HCT116 (cell line): Measurements from ENCODE around the gene TMEM91. TPM values are rescaled to one million over a fixed set of nuclear protein-coding genes. Genes with fewer than 3 reads are reported as not detected.

Experiments
- ATAC-seq: fragments of 200-7000 bp; cut with Tn5 transposase; 2 replicates; pipeline ENCODE4 v1.9.1; 2020; ENCODE audit warnings: mild to moderate bottlenecking, moderate library complexity
- BruUV-seq: library from RNA; stranded (reverse); fragments of 400-500 nt; replicated peaks from 2 replicates; lab custom pipeline; 2021; lab: Mats Ljungman, UMichigan
- CTCF ChIA-PET: fragments of 300-600 bp; sonication (Branson Sonifier 250); formaldehyde crosslinking; loops from one replicate; lab custom pipeline; 2021; ENCODE audit warnings: antibody characterized with exemption; lab: Charles Lee
- POLR2A ChIA-PET: fragments of 300-600, 350-600 bp; sonication (Branson Sonifier 250); formaldehyde crosslinking; loops from one replicate; lab custom pipeline; 2021; ENCODE audit warnings: antibody characterized with exemption; lab: Charles Lee
- RAD21 ChIA-PET, 2 experiments: fragments of 300-600 bp; sonication (Branson Sonifier 250); formaldehyde crosslinking; loops; one replicate each; lab custom pipeline; 2023; ENCODE audit warnings: low total read pairs in 2 of 2; ENCODE audit not compliant: uncharacterized antibody in 2 of 2, unreplicated experiment in 2 of 2, low non-redundant PET in 1 of 2; lab: Charles Lee
- DNase-seq: peaks from one replicate; pipeline ENCODE4 v3.0.0-alpha.2; 2010; ENCODE audit warnings: low read depth, low spot score
- H2AFZ ChIP-seq: fragments of 200-600 bp; shearing (Covaris generic), sonication (generic); 2 replicates; pipeline ENCODE4 v1.6.1; 2017; ENCODE audit warnings: low read depth, mixed run types, mixed read lengths, antibody characterized with exemption, low read length; ENCODE audit not compliant: poor library complexity, severe bottlenecking
- H3K27ac ChIP-seq: 2 replicates; pipeline ENCODE4 v1.5.1; 2012; ENCODE audit warnings: low read depth, low read length
- H3K27me3 ChIP-seq: fragments of 200-600 bp; sonication (generic); 2 replicates; pipeline ENCODE4 v1.6.1; 2016; ENCODE audit warnings: mixed run types, low read length, mixed read lengths; ENCODE audit not compliant: insufficient read depth
- H3K36me3 ChIP-seq, 2 experiments: fragments of 200-500 bp in 1 of 2; fragments of 200-600 bp in 1 of 2; sonication (Bioruptor generic) in 1 of 2; sonication (generic) in 1 of 2; 2 replicates each; pipeline versions ENCODE4 v1.5.1 to v1.6.1; 2014 to 2016; ENCODE audit warnings: low read length in 2 of 2, inconsistent platforms in 1 of 2, mixed read lengths in 1 of 2, mixed run types in 1 of 2; ENCODE audit not compliant: insufficient read depth in 2 of 2, control insufficient read depth in 1 of 2
- H3K4me1 ChIP-seq, 2 experiments: fragments of 200-600 bp in 1 of 2; sonication (generic) in 1 of 2; 2 replicates each; pipeline versions ENCODE4 v1.5.1 to v1.6.1; 2012 to 2017; ENCODE audit warnings: low read length in 2 of 2, inconsistent platforms in 1 of 2, mild to moderate bottlenecking in 1 of 2, mixed read lengths in 1 of 2, mixed run types in 1 of 2, moderate library complexity in 1 of 2; ENCODE audit not compliant: insufficient read depth in 2 of 2, control insufficient read depth in 1 of 2
- H3K4me2 ChIP-seq: fragments of 200-600 bp; sonication (generic); 2 replicates; pipeline ENCODE4 v1.6.1; 2017; ENCODE audit warnings: mixed run types, low read length, mixed read lengths
- H3K4me3 ChIP-seq, 2 experiments: fragments of 200-600 bp in 1 of 2; sonication (generic) in 1 of 2; replicated peaks in 1 of 2; 2 replicates each; pipeline ENCODE4 v1.5.1; 2011 to 2016; ENCODE audit warnings: low read length in 2 of 2, control low read depth in 1 of 2, low read depth in 1 of 2, mild to moderate bottlenecking in 1 of 2, mixed read lengths in 1 of 2, mixed run types in 1 of 2
- H3K79me2 ChIP-seq: fragments of 200-600 bp; sonication (generic); 2 replicates; pipeline ENCODE4 v1.6.1; 2017; ENCODE audit warnings: mild to moderate bottlenecking, mixed run types, low read length, moderate library complexity, mixed read lengths; ENCODE audit not compliant: insufficient read depth
- H3K9ac ChIP-seq: fragments of 200-600 bp; sonication (generic); 2 replicates; pipeline ENCODE4 v1.6.1; 2016; ENCODE audit warnings: low read length, mixed read lengths
- H3K9me2 ChIP-seq: fragments of 200-600 bp; sonication (generic), shearing (Covaris generic); 2 replicates; pipeline ENCODE4 v1.6.1; 2017; ENCODE audit warnings: mixed run types, mild to moderate bottlenecking, moderate library complexity; ENCODE audit not compliant: insufficient read depth
- H3K9me3 ChIP-seq, 2 experiments: fragments of 200-500 bp in 1 of 2; fragments of 200-600 bp in 1 of 2; sonication (Bioruptor generic) in 1 of 2; sonication (generic) in 1 of 2; 2 replicates each; pipeline ENCODE4 v1.6.1; 2014 to 2017; ENCODE audit warnings: low read length in 2 of 2, mixed read lengths in 2 of 2, inconsistent platforms in 1 of 2, low read depth in 1 of 2, mild to moderate bottlenecking in 1 of 2, mixed run types in 1 of 2, moderate library complexity in 1 of 2; ENCODE audit not compliant: control insufficient read depth in 1 of 2, insufficient read depth in 1 of 2
- H4K20me1 ChIP-seq: fragments of 200-600 bp; sonication (generic), shearing (Covaris generic); 2 replicates; pipeline ENCODE4 v1.6.1; 2017; ENCODE audit warnings: mixed run types, mild to moderate bottlenecking, moderate library complexity; ENCODE audit not compliant: insufficient read depth
- ATF3 ChIP-seq: IDR thresholded peaks from 2 replicates; pipeline ENCODE4 v1.6.1; 2012
- CTCF ChIP-seq, 3 experiments: fragments of 200-600 bp in 1 of 3; sonication (generic) in 1 of 3; IDR thresholded peaks in 2 of 3; conservative IDR thresholded peaks in 1 of 3; 2 replicates each; pipeline ENCODE4 v1.5.1; 2012 to 2017; ENCODE audit warnings: low read depth in 2 of 3, low read length in 2 of 3, antibody characterized with exemption in 1 of 3, borderline replicate concordance in 1 of 3, control low read depth in 1 of 3, mild to moderate bottlenecking in 1 of 3, mixed read lengths in 1 of 3, mixed run types in 1 of 3, moderate library complexity in 1 of 3; ENCODE audit not compliant: insufficient read depth in 1 of 3
- EZH2phosphoT487 ChIP-seq: fragments of 200-600 bp; IDR thresholded peaks from 2 replicates; pipeline ENCODE4 v1.6.1; 2018; ENCODE audit warnings: antibody characterized with exemption, borderline replicate concordance
- JUND ChIP-seq: IDR thresholded peaks from 2 replicates; pipeline ENCODE4 v1.6.1; 2012
- POLR2AphosphoS5 ChIP-seq: IDR thresholded peaks from 2 replicates; pipeline ENCODE4 v1.6.1; 2011; ENCODE audit warnings: mild to moderate bottlenecking, low read depth, low read length, moderate library complexity
- TCF7L2 ChIP-seq: IDR thresholded peaks from 2 replicates; pipeline ENCODE4 v1.7.0; 2011; ENCODE audit warnings: borderline replicate concordance, inconsistent platforms; ENCODE audit not compliant: insufficient read depth, insufficient read length; ENCODE audit errors: extremely low read depth
- ZBTB33 ChIP-seq: IDR thresholded peaks from 2 replicates; pipeline ENCODE4 v1.6.1; 2011; ENCODE audit warnings: mild to moderate bottlenecking, low read length, moderate library complexity; ENCODE audit not compliant: insufficient replicate concordance; ENCODE audit errors: extremely low read depth
- ZNF274 ChIP-seq: fragments of 200-500 bp; sonication (Bioruptor generic); IDR thresholded peaks from 2 replicates; pipeline ENCODE4 v1.6.1; 2014; ENCODE audit warnings: mild to moderate bottlenecking, low read depth, low read length, inconsistent platforms
- intact Hi-C: fragments of 100-400 bp; cut with micrococcal nuclease; formaldehyde crosslinking; loops from 2 replicates; pipeline ENCODE4 v1.10.0; 2022
- total RNA-seq: library from RNA; stranded (reverse); gene quantifications from one replicate; pipeline ENCODE4 v1.2.1, GENCODE V29; 2021; ENCODE audit not compliant: unreplicated experiment

Gene TMEM91
- total RNA-seq, 1 experiment from 2014 or later = 4.4 TPM

- H3K9ac ChIP-seq = no peak overlapping the region
- no peaks in the 10 kb centered on the region for H3K9me3 ChIP-seq
- H3K27me3 ChIP-seq = no peaks in the 10 kb centered on the region
- TF ChIP-seq POLR2AphosphoS5 = no peak
- TF ChIP-seq ZBTB33 = no peak
- no peak for TF ChIP-seq ZNF274
- no peak for TF ChIP-seq ATF3
- no peak for TF ChIP-seq CTCF (IDR thresholded peaks at IDR 0.05 in 2 of 3, conservative IDR thresholded peaks at IDR 0.05 in 1 of 3; ENCODE audit: borderline replicate concordance in 1 of 3, insufficient read depth in 1 of 3, low read depth in 2 of 3, low read length in 2 of 3)
- no peak for TF ChIP-seq EZH2phosphoT487
- TF ChIP-seq TCF7L2 = no peak
- no peak for TF ChIP-seq JUND
- H4K20me1 ChIP-seq = no peaks in the 10 kb centered on the region
- BruUV-seq = no TSS peak
- peaks cover 11 to 13% of the 10 kb centered on the region in 2 experiments; a peak in 3 of 4 replicates for H3K4me1 ChIP-seq
- no peak overlapping the region for H2AFZ ChIP-seq
- H3K27ac ChIP-seq = no peak overlapping the region
- intact Hi-C loops = no loop called here
- CTCF ChIA-PET = no interaction called here
- no peaks in the 10 kb centered on the region for H3K79me2 ChIP-seq
- no peak overlapping the region for H3K4me3 ChIP-seq
- POLR2A ChIA-PET = no interaction called here
- no peak overlapping the region for H3K4me2 ChIP-seq
- no peak for DNase-seq
- RAD21 ChIA-PET = no interaction called here
- H3K9me2 ChIP-seq = no peaks in the 10 kb centered on the region
- ATAC-seq = no peak
- H3K36me3 ChIP-seq = peaks cover 0 to 3% of the 10 kb centered on the region in 2 experiments; a peak in 1 of 4 replicates
Observed at GRCh38 chr19:41411100-41411967, 35.0 kb downstream of the TMEM91 start.
